ENCODE measurements around the gene CHCHD6. TPM values are rescaled to one million over a fixed set of nuclear protein-coding genes. Genes with fewer than 3 reads are reported as not detected.

Gene CHCHD6
- total and polyA plus RNA-seq, 12 donors = 5.2 to 27.0 (median 10.2) TPM

- Histone ChIP-seq H3K9me3 (no peaks in the 10 kb centered on the region), H3K36me3 (no peaks in the 10 kb centered on the region), H3K27me3 (no peaks in the 10 kb centered on the region), H3K4me1 (peaks cover 0 to 20% (median 8%) of the 10 kb centered on the region in 9 donors), H3K4me3 (no peak overlapping the region), H3K27ac (no peak overlapping the region)
- intact Hi-C loops (cut with DNase I) = no loop called here
- DNase-seq (peak in 1 of 2 donors; percentile 49), ATAC-seq (peak; percentile 63 to 94 (median 80))
- 80 to 82% methylated on average over 14 of the region's 14 CpGs for WGBS, 2 donors
- TF ChIP-seq, protein P1, sequence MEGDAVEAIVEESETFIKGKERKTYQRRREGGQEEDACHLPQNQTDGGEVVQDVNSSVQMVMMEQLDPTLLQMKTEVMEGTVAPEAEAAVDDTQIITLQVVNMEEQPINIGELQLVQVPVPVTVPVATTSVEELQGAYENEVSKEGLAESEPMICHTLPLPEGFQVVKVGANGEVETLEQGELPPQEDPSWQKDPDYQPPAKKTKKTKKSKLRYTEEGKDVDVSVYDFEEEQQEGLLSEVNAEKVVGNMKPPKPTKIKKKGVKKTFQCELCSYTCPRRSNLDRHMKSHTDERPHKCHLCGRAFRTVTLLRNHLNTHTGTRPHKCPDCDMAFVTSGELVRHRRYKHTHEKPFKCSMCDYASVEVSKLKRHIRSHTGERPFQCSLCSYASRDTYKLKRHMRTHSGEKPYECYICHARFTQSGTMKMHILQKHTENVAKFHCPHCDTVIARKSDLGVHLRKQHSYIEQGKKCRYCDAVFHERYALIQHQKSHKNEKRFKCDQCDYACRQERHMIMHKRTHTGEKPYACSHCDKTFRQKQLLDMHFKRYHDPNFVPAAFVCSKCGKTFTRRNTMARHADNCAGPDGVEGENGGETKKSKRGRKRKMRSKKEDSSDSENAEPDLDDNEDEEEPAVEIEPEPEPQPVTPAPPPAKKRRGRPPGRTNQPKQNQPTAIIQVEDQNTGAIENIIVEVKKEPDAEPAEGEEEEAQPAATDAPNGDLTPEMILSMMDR (IDR thresholded peaks at IDR 0.05) = no peak
Measured at GRCh38 chr3:126948980-126949535, 245.0 kb downstream of the CHCHD6 start.

- Histone ChIP-seq H3K4me3 (no peak overlapping the region), H3K9me3 (no peaks in the 10 kb centered on the region), H3K27ac (no peak overlapping the region), H3K4me1 (peaks cover 0 to 20% (median 8%) of the 10 kb centered on the region in 9 donors), H3K36me3 (no peaks in the 10 kb centered on the region), H3K27me3 (no peaks in the 10 kb centered on the region)
- ATAC-seq (no peak), DNase-seq (no peak)
- 98% methylated on average over 5 of the region's 5 CpGs for WGBS, 2 donors
- intact Hi-C loops (cut with DNase I) = no loop called here
- TF ChIP-seq, protein P1 (IDR thresholded peaks at IDR 0.05) = no peak
Measured at GRCh38 chr3:126951561-126951960, 247.5 kb downstream of the CHCHD6 start.

- no peaks in the 10 kb centered on the region for H3K27me3 ChIP-seq
- 97 to 98% methylated on average over 10 of the region's 10 CpGs for WGBS, 2 donors
- no peak for ATAC-seq
- no peak overlapping the region for H3K4me3 ChIP-seq
- H3K9me3 ChIP-seq = no peaks in the 10 kb centered on the region
- H3K4me1 ChIP-seq = peaks cover 0 to 20% (median 8%) of the 10 kb centered on the region in 9 donors
- no peaks in the 10 kb centered on the region for H3K36me3 ChIP-seq
- no peak for DNase-seq
- intact Hi-C loops (cut with DNase I) = no loop called here
- H3K27ac ChIP-seq = no peak overlapping the region
- TF ChIP-seq, protein P1 (IDR thresholded peaks at IDR 0.05) = no peak
Measured at GRCh38 chr3:126952261-126952982, 248.4 kb downstream of the CHCHD6 start.

- H3K27me3 ChIP-seq = no peaks in the 10 kb centered on the region
- TF ChIP-seq, protein P1 (IDR thresholded peaks at IDR 0.05) = no peak
- WGBS, 2 donors = 95 to 98% methylated on average over 12 of the region's 12 CpGs
- intact Hi-C loops (cut with DNase I) = no loop called here
- H3K9me3 ChIP-seq = no peaks in the 10 kb centered on the region
- no peaks in the 10 kb centered on the region for H3K36me3 ChIP-seq
- ATAC-seq = no peak
- H3K4me3 ChIP-seq = no peak overlapping the region
- H3K27ac ChIP-seq = no peak overlapping the region
- no peak for DNase-seq
- peaks cover 0 to 16% (median 8%) of the 10 kb centered on the region in 9 donors for H3K4me1 ChIP-seq
Measured at GRCh38 chr3:126952983-126953660, 249.1 kb downstream of the CHCHD6 start.

Measured in heart right ventricle (tissue), 16 donors.